GM19025 (cell line): ENCODE data around the gene LRRTM1.

Experiments
- ATAC-seq: cut with Tn5 transposase; IDR thresholded peaks from one replicate; pipeline ENCODE4 v1.9.1; 2021; ENCODE audit warnings: mild to moderate bottlenecking, low read depth, moderate library complexity; ENCODE audit not compliant: unreplicated experiment

The LRRTM1 gene, protein sequence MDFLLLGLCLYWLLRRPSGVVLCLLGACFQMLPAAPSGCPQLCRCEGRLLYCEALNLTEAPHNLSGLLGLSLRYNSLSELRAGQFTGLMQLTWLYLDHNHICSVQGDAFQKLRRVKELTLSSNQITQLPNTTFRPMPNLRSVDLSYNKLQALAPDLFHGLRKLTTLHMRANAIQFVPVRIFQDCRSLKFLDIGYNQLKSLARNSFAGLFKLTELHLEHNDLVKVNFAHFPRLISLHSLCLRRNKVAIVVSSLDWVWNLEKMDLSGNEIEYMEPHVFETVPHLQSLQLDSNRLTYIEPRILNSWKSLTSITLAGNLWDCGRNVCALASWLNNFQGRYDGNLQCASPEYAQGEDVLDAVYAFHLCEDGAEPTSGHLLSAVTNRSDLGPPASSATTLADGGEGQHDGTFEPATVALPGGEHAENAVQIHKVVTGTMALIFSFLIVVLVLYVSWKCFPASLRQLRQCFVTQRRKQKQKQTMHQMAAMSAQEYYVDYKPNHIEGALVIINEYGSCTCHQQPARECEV

DNA sequence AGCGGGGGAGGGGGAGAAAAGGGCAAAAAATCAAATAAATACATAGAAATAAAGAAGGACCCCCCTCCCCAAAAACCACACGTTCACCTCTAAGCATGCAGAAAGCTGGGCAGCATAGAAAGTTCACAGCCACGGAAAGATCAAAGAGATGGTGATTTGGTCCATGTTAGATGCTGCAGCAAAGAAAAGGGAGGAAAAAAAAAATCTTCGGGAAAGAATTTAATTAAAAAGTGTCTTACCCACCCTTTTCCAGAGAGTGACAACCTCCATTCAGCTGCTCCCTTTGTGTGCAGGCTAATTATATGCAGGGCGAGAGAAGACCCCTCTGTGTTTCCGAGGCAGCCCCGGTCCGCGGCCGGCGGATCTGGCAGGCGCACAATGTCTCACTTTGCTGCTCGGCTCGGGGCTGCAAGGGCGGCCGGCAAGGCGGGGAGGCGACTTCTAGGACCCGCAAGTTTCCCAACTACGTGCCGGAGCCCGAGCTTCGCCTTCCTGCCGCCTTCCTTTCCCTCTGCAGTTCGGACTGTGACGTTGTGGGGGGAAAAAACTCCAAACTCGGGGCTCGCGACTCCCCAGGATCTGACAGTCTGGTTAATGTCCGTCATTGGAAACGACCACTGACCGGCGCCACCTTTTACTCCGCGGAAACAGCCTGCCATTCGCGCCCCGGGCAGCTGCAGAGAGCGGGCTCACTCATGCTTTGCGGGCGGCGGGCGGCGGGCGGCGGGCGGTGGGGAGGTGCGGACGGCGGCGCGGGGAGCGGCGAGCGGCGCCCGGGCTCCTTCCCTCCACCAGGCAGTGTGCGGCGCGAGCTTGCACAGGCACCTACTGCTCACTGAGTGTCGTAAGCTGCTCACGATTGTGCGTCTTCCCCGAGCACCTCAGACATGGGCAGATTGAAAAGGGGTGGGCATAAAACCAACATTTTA is at the start of gene LRRTM1:
TSS of gene LRRTM1 (minus strand) at position 844 of the 929 bp plus-strand sequence. CDS start 933 bp downstream, outside the sequence.
- ATAC-seq = no peak

DNA sequence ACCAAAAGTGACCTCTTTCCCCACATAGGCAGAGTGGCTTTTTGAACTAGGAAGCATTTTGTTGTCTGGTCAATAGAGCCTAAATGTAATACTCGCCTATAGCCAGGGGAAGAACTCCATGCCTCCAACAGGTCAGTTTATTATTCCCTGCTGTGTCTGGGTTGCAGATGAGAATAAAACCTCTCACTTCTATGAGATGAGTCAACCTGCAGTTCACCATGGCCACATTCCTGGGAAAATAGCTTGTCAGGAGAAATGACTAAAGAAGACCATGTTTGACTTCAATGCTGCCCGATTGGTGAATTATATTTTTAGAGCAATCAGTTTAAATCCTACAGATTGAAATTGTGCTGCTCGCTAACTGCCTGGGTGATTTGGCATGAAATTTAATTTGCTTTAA is 46.7 kb upstream of the LRRTM1 start:
- ATAC-seq = no peak

DNA sequence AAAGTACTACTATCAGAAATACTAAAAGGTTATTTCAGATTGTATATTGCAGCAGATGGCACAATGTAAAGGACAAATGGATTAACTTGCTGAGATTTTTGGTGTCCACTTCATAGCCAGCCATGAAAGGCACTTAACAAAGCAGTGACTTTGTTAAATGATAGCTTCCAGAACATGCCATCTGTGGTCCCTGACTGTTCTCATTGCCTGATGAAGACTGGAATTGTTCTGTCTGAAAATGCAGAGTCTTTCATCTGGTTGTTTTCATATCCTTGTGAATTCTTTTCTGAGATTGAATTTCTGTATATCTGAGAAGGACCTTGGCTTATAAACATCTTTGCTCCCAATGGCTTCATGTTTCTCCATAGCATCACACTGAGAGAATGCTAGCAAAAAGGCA is 44.4 kb upstream of the LRRTM1 start:
- ATAC-seq = no peak

DNA sequence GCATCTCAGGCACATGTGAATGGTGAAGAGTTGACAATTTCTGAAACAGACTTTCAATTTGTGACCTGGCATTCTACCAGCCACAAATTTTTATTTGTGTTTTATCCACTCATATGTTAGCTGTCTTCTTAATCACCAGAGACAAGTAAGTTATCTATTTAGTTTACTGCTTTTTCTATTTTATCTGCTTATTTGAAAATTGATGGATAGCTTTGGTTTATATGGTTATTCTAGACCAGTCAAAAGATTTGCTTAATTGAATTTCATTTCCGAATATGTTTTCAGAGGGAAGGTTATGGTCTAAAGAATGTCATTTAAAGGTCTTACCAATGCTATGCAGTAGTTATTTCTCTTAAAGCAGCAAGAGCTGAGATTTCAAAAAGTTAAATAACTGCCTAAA is 43.5 kb upstream of the LRRTM1 start:
- ATAC-seq = no peak

DNA sequence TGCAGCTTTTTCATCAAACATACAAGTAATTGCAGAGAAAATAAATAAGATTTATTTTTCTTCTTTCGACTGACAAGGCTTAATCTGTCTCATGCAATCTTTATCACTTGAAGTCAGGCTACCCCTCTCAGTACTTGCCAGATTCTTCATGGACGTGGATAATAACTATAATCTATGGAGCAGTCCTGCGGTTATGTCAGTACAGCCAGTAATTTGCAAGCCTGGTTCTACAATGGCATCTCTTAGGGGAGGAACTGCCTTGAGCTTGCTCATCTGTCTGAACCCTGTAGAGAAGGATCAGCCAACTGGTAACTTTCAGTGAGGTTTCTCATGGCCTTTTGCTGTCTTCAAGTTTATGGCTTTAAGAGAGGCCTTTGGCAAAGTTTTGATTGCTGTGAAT is 35.5 kb upstream of the LRRTM1 start:
- ATAC-seq = no peak

DNA sequence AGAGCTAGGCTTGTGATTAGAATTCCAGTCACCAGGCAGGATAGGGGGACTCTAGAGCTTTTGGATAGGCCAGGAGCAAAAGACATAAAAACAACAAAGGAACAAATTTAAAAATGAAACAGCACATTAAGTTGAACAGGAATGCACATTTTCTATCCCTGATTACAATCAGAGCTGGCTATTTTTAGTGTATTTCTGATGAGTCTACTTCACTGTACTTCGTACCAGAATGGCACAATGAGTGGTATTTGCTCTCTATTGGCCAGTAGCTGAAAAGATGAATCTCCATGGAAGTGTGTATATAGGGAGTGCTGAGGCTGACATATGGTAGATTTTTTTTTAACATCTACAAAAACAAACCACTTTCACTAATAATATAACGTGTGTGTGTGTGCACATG is 34.2 kb upstream of the LRRTM1 start:
- no peak for ATAC-seq

DNA sequence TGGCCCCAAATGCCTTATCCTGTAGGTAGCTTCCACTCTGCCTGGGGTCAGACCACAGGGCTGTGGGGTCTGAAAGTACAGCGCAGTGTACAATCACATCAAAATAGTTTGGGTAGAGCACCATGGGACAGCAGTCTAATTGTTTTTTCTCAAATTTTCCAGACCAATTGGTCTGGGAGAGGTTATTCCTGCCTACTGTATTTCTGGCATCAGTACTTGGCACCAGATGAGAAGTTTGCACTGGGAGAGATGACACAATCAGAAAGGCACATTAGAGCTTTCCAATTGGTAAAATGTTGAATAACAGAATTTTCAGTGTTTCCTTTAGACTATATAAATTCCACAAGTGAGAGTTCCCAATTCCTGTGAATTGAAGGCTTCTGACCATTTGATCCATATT is 30.9 kb upstream of the LRRTM1 start:
- ATAC-seq = no peak

DNA sequence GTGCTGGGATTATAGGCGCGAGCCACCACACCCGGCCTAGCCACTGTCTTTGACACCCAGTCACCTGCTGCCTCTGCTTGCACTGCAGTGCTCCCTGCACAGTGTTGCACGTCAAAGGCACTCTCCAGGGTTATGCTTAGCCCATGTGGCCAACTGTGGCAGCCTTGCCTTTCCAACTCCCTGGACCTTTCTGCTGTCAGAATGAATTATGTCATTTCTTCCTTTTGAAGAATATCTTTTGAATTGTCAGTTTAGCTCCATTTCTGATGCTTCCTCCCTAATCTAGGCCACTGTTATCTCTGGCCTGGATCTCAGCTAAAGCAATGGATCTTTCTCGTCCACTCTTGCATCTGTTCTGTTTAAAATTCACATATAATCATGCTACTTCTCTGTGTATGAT is 29.3 kb upstream of the LRRTM1 start:
- ATAC-seq = no peak

DNA sequence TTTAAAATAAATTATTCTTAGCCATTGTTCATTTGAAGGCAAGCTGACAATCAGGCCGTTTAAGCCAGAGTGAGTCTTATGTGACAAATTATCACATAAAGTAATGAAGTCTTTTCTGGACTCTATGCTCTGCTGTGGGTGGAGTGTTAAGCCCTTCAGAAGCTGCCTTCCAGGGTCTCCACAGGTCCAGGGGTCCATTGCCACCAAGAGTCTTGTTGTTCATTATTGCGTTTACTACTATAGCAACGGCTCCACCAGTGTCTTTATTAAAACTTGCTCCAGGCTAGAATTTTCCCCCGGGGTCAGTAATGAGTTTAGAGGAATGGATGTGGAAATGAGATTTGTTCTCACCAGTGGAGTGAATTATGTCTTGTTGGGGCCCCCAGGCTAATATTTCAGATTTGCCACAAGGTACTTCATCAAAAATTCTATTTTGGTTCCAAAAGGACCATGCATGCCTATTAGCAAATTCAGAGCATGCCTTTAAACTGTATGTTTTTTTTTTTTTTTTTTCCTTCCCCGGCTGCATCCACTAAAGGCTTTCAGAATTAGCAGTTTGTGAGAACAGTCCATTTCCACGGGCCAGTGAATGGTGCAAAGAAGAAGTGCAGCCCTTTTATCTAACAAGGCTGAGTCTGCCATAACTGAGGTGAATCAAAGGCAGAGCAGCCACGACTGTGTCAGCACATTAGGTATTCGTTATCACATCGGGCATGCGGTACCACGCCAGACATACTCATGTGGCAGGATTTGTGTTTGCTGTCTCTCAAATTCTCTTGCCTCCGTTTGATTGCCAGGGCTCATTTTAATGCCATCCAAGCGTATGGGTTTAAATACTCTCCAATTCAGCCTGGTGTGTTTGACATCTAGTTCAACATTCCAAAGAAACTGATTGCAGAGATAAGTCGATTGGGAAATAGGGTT is 26.2 kb upstream of the LRRTM1 start:
- no peak for ATAC-seq

DNA sequence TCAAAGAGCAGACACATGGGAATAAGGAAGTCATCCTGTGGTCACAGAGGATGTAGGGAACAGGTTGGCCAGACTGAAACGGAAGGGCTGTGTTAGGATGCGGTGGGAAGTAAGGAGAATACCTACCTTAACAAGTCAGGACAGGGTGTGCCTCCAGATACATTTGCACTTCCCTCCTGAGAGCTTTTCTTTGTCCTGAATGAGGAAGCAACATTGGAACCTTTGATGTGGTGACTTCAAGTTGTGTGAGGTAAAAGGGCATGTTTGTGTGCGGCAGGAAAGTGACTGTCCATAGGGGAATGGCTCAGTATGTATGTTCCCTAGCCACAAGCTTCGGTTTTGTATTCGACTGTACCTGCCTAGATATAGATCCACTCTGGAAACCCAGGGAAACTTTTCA is 24.9 kb upstream of the LRRTM1 start:
- no peak for ATAC-seq

DNA sequence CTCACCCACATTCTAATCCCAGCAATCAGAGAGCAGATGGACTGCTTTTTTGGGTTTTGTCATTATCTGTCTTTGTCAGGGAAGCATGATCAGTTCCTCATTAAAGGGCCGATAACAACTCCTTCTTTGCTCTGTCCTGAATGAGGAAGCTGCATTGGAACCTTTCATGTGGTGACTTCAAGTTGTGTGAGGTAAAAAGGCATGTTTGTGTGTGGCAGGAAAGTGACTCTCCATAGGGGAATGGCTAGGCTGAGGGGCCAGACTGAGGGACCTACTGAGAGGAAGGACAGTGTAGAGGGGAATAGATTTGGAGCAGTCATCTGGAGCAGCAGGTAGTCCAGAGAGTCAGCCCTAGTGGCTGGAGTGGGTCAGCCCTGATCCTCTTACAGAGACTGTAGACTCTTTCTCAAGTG is 23.6 kb upstream of the LRRTM1 start:
- no peak for ATAC-seq

DNA sequence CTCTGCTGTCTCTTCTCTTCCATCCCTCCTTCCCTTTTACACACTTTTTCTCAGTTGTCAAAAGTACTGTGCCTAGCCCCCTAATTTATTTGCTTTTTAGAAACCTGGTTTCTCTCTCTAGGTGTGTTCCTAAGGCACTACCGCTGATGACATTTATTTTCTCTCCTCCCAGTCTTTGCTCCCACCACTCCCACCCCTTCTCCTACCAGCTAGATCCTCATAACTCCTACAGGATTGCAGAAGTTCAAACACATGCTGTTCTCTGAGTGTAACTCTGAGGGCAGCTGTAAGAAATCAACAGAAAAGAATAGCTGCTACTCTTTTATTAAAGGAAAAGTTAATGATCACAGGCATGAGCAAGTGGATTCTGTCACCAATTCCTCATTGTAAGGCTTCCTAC is 22.3 kb upstream of the LRRTM1 start:
- ATAC-seq = no peak

DNA sequence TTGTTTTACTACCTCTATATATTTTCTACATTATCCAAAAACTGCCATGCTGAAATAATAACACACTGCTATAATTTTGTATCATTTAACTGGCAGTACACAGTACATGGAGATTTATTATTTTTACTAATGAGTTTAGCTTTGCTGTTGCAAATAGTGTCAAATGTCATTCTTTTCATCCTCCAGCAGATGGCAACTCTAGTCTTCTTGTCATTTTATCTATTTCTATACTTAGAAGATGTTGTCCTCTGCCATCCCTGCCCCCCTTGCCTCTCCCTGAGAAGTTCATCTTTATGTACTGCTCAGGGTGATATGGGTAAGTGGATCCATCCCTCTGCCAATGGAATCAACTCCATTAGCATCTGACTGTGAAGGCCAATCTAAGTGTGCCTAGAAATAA is 21.7 kb upstream of the LRRTM1 start:
- ATAC-seq = no peak

DNA sequence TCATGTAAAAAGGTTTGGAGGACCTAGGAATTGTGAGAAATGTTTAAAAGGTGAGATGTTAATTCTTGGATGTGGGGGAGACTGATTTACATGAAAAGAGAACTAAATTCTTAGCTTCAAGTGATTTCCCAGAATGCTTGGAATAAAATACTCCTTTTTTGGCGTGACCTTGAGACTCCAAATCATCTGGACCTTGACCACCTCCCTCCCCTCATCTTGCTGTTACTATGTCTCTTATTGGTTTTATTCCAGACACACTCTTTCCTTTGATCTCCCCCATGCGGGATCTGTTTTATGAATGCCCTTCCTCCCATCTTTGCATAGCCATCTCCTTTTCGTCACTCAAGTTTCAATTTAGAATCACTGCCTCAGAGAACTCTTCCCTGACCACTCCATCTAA is 20.0 kb upstream of the LRRTM1 start:
- no peak for ATAC-seq

DNA sequence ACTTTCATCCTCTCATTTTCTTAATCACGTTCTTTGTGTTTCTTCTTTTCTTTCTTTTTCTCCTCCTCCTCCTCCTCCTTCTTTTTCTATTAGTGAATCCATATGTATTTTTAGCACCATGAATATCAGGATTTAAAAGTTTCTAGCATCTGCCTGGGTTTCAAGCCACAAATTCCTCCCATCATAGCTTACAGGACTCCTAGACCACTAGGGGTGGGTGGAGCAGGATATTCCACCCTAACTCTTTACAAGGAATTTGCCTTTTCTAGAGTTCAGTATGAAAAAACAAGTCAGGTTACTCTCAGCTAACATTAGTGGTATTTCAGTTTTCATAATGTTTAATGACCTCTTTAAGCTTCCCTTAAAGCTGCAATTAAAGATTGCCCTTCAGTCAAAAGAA is 19.1 kb upstream of the LRRTM1 start:
- ATAC-seq = no peak

DNA sequence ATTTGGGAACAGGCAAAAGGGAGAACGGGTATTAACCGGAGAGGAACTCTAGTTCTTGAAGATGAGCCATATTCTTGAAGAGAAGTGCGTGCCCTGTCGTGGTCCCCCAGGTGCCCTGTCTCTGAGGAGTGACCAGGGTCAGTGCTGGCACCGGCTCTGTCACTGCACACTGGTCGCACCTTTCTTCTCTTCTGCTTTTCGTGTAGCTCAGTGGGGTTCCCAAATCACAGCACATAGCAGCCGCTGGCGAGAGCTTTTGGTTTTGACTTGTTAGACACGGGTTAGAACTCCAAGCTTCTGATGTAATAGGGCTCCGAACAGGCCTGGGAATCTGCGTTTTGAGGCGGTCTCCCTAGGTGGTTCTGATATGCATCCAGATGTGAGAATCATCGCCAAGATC is 18.4 kb upstream of the LRRTM1 start:
- no peak for ATAC-seq

DNA sequence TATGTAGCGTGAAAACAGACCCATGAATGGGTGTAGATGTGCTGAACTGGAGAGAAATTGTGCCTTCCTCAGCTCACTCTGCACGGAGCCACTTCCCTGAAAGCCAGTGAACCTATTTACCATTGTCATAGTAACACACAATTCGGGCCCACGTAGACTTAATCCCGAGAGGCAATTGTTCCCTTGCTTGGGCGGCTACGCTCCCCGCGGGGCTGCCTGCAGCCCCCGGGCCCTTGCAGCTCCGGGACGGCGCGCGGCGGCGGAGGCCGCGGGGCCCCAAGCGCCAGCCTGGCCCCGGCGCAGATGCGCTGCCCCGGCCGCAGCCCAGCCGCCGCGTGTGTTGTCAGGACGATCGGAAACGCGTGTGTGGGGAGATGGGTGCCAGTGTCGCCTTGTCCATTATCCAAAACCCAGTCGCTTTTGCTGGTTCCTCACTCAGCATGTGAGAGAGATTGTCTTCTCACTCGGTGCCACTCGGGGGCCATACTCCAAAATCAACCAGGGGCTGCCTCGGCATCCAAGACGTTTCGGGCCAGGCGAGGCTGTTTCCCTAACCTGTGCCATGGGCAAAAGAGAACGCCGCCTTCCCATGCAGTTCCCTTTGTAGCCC is 17.9 kb upstream of the LRRTM1 start:
- ATAC-seq = no peak

DNA sequence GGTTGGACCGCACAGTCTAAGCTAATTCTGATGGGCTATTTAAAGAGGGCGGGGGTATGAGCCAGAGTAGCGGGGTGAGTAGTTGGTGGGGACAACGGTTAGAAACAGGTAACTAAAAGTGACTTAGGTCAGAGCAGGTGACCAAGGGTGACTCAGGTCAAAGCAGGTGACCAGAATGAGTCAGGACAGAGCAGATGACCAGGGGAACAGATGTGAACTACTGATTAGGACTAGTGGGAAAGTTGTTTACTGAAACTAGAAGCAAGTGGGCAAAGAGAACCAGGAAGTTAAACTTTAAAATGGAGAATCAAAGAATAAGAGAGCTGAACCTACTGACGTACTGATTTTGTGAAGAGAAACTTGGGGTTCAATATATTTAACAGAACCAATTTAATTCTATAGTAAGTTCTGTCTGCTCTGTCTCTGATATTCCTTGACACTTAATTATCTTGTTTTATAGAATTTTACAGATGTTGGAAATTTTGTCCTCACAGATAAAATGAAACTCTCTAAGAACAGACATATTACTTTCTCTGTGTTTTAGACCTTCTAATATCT is 7.8 kb upstream of the LRRTM1 start:
- no peak for ATAC-seq

DNA sequence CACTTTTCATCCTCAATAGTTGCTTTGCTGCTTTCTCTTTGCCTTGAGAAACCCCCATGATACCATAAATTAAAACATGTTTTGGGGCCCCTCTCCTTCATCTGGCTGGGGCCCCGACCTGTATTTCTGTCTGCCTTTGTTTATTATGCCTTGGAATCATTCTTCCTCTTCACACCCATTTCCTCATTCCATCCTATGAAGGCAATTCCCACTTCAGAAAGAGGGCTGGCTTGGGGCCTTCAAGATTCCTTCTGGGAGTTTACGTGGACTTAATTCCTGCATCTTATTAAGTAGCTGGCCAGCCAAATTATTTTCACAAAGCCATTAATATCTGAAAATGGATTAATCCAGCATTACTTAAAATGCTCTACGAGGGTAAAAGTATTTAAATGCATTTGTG is 6.8 kb upstream of the LRRTM1 start:
- no peak for ATAC-seq
